Activated T-helper 17 cell treated with anti-CD3 and anti-CD28 coated beads, Interleukin-2, amount 50 U/mL, for 72 hours (primary cell): ENCODE data around the gene KIAA0513. TPM values are rescaled to one million over a fixed set of nuclear protein-coding genes. Genes with fewer than 3 reads are reported as not detected.

Experiments
- ATAC-seq: fragments of 150-1000 bp; cut with Tn5 transposase; replicated peaks from 2 replicates; pipeline ENCODE4 v1.10.0; 2021; ENCODE audit warnings: mild to moderate bottlenecking, moderate library complexity
- H3K27ac Mint-ChIP-seq: one replicate; pipeline ENCODE4 v1.8.0; 2022; ENCODE audit warnings: mixed read lengths
- H3K27me3 Mint-ChIP-seq: one replicate; pipeline ENCODE4 v1.8.0; 2022; ENCODE audit warnings: mixed read lengths
- H3K36me3 Mint-ChIP-seq: one replicate; pipeline ENCODE4 v1.8.0; 2022; ENCODE audit warnings: low read depth, mild to moderate bottlenecking, mixed read lengths
- H3K4me1 Mint-ChIP-seq: one replicate; pipeline ENCODE4 v1.8.0; 2022; ENCODE audit warnings: mixed read lengths
- H3K4me3 Mint-ChIP-seq: one replicate; pipeline ENCODE4 v1.8.0; 2022; ENCODE audit warnings: mild to moderate bottlenecking, mixed read lengths
- H3K9me3 Mint-ChIP-seq: one replicate; pipeline ENCODE4 v1.8.0; 2022; ENCODE audit warnings: mixed read lengths
- total RNA-seq, 2 donors: library from RNA; stranded (reverse); gene quantifications; one replicate each; pipeline ENCODE4 v1.2.3, GENCODE V29; 2022

KIAA0513 gene
- total RNA-seq, 2 donors from 2014 or later: 3.9 to 9.6 TPM

GRCh38 chr16:85134076-85134788, 106.6 kb downstream of the KIAA0513 start:
- Mint-ChIP-seq H3K9me3 (no peaks in the 10 kb centered on the region), H3K27ac (no peak overlapping the region), H3K27me3 (peaks cover 25% of the 10 kb centered on the region), H3K4me1 (peaks cover 6% of the 10 kb centered on the region), H3K4me3 (no peak overlapping the region), H3K36me3 (no peaks in the 10 kb centered on the region)
- no peak for ATAC-seq

GRCh38 chr16:85134789-85135142, 107.2 kb downstream of the KIAA0513 start:
- Mint-ChIP-seq H3K9me3 (no peaks in the 10 kb centered on the region), H3K4me1 (peaks cover 10% of the 10 kb centered on the region), H3K4me3 (no peak overlapping the region), H3K27ac (no peak overlapping the region), H3K27me3 (peaks cover 30% of the 10 kb centered on the region), H3K36me3 (no peaks in the 10 kb centered on the region)
- no peak for ATAC-seq

GRCh38 chr16:85136213-85136701, 108.7 kb downstream of the KIAA0513 start:
- ATAC-seq: no peak
- peaks cover 10% of the 10 kb centered on the region for H3K4me1 Mint-ChIP-seq
- no peak overlapping the region for H3K27ac Mint-ChIP-seq
- H3K4me3 Mint-ChIP-seq: no peak overlapping the region
- peaks cover 32% of the 10 kb centered on the region for H3K27me3 Mint-ChIP-seq
- H3K9me3 Mint-ChIP-seq: no peaks in the 10 kb centered on the region
- no peaks in the 10 kb centered on the region for H3K36me3 Mint-ChIP-seq

DNA sequence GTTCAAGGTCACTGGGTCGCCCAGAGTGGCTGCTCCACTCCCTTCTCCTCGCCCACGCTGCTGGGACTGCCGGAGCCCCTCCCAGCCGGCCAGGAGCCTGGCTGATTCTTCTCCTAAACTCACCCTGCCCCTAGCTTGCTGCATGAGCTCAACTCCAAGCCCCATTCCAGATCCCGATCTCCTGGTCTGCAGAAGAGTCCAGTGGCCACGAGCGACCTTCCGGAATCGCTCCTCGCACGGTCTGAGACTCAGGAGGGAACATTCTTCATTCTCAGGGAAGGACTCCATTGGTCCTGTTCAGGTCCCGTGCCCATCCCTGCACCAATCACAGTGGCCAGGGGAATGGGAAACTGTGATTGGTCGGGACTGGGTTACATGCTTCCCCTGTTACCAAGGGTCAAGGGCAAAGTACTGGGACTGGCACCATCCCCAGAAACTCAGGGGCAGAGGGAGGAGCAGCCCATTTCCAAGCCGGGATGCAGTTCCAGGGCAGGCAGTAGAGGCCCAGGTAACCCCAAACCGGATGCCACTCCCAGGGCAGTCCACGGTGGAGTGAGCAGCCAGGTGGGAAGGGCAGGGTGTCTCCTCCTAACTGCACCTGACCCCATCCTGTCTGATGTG, 109.2 kb downstream of the KIAA0513 start:
- no peak for ATAC-seq
- Mint-ChIP-seq H3K36me3 (no peaks in the 10 kb centered on the region), H3K4me3 (no peak overlapping the region), H3K9me3 (no peaks in the 10 kb centered on the region), H3K4me1 (peaks cover 10% of the 10 kb centered on the region), H3K27ac (no peak overlapping the region), H3K27me3 (peaks cover 32% of the 10 kb centered on the region)

DNA sequence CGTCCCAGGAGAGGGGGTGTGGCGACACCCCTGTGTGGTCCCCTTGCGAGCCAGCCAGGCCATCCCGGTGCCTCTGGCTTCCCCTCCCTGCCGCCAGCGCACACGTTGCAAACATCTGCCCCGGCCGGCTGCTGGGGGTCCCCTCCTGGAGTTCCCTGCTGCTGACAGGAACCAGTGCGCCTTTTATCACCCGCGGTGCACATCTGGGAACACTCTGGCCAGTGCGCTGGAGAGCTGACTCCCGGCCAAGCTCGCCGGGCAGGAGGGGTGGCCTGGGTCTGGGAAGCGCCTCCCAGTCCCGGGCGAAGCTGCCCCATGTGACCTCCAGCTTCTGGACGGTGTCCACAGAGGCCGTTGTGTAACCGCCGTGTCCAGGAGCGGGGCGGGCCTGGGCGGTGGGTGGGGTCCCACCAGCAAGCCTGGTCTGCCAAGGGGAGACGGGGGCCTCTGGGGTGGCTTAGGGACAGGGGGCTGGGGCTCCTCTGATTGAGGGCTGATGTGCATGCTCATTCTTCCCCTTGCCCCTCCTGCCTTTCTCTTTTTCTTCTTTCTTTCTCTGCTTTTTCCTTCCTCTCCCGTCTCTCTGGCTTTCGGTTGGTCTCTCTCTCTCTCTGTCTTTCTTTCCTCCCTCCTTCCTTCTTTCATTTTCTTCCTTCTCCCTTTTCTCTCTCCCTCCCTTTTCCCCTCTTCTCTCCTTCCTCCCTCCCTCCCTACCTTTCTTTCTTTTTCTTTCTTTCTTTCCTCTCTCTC, 109.9 kb downstream of the KIAA0513 start:
- H3K36me3 Mint-ChIP-seq: no peaks in the 10 kb centered on the region
- H3K27ac Mint-ChIP-seq: no peak overlapping the region
- peaks cover 32% of the 10 kb centered on the region for H3K27me3 Mint-ChIP-seq
- no peak for ATAC-seq
- H3K4me1 Mint-ChIP-seq: peaks cover 10% of the 10 kb centered on the region
- no peak overlapping the region for H3K4me3 Mint-ChIP-seq
- no peaks in the 10 kb centered on the region for H3K9me3 Mint-ChIP-seq

GRCh38 chr16:85138073-85138824, 110.7 kb downstream of the KIAA0513 start:
- H3K27me3 Mint-ChIP-seq: peaks cover 32% of the 10 kb centered on the region
- no peak overlapping the region for H3K4me3 Mint-ChIP-seq
- no peaks in the 10 kb centered on the region for H3K36me3 Mint-ChIP-seq
- no peak overlapping the region for H3K27ac Mint-ChIP-seq
- ATAC-seq: no peak
- peaks cover 10% of the 10 kb centered on the region for H3K4me1 Mint-ChIP-seq
- no peaks in the 10 kb centered on the region for H3K9me3 Mint-ChIP-seq

DNA sequence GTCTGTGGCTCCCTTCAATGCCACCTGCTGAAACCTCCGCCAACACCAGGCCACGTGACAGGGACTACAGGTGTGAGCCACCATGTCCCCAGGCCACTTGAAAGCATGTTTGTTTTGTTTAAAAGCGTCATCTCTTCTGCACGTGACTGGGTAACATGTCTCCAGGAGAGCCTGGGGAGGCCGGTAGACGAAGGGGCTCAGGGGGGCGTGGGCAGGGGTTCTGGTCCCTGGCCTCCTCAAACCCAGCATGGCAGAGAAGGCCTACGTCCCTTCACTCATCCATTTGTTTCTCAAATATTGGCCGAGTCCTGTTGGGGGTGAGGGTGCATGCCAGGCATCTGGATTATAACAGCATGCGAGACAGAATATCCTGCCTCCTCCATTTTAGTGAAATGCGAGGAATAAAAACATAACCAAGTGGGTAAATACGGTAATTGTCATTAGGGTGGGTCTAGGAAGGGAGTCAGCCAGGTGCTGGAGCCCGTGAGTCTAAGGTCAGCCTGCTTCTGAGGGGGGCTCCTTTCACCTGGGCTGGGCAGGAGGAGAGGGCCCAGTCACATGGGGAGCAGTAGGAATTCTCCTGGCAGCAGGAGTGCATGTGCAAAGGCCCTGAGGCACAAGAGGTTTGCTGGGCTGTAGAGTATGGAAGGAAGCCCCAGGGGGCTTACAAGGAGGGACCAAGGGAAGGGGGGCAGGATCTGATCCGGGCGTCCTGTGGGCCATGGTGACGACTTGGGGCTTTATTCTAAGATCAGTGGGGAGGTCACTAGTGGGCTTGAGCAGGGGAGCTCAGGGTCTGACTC, 111.4 kb downstream of the KIAA0513 start:
- H3K9me3 Mint-ChIP-seq: no peaks in the 10 kb centered on the region
- no peak overlapping the region for H3K27ac Mint-ChIP-seq
- no peak overlapping the region for H3K4me3 Mint-ChIP-seq
- H3K4me1 Mint-ChIP-seq: peaks cover 10% of the 10 kb centered on the region
- no peaks in the 10 kb centered on the region for H3K36me3 Mint-ChIP-seq
- ATAC-seq: no peak
- H3K27me3 Mint-ChIP-seq: peaks cover 32% of the 10 kb centered on the region

DNA sequence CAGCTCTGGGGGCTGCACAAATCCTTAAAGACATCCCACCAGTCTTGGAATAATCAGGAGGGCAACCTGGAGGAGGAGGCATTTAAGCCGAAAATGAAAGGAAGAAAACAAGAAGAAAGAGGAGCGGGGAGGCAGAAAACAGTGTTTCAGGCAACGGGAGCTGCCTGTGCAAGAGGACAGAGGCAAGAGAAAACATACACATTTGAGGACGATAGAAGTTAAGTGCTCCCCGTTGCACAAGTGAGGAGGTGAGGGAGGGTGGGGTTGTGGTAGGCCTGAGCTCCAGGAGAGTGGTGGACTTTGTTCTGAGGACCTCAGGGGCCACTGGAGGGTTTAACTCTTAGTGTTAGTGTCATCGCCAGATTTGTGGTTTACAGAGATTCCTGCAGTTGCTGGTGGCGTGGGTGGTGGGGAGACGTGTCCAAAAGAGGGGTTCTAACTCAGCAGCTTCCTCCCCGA, 112.3 kb downstream of the KIAA0513 start:
- Mint-ChIP-seq H3K36me3 (no peaks in the 10 kb centered on the region), H3K4me3 (no peak overlapping the region), H3K27me3 (peaks cover 32% of the 10 kb centered on the region), H3K9me3 (no peaks in the 10 kb centered on the region), H3K27ac (no peak overlapping the region), H3K4me1 (peaks cover 10% of the 10 kb centered on the region)
- no peak for ATAC-seq

- peaks cover 32% of the 10 kb centered on the region for H3K27me3 Mint-ChIP-seq
These were observed 112.9 kb downstream of the KIAA0513 start for GRCh38 chr16:85140455-85141012.

GRCh38 chr16:85141491-85142128, 114.0 kb downstream of the KIAA0513 start:
- no peak for ATAC-seq
- Mint-ChIP-seq H3K9me3 (no peaks in the 10 kb centered on the region), H3K4me1 (peaks cover 10% of the 10 kb centered on the region), H3K27me3 (peaks cover 28% of the 10 kb centered on the region), H3K36me3 (no peaks in the 10 kb centered on the region), H3K4me3 (no peak overlapping the region), H3K27ac (no peak overlapping the region)

More at GRCh38 chr16:85140455-85141012, 112.9 kb downstream of the KIAA0513 start:
- no peak for ATAC-seq
- no peak overlapping the region for H3K4me3 Mint-ChIP-seq
- H3K4me1 Mint-ChIP-seq: peaks cover 10% of the 10 kb centered on the region
- H3K27ac Mint-ChIP-seq: no peak overlapping the region
- no peaks in the 10 kb centered on the region for H3K36me3 Mint-ChIP-seq
- no peaks in the 10 kb centered on the region for H3K9me3 Mint-ChIP-seq

GRCh38 chr16:85142129-85142513, 114.5 kb downstream of the KIAA0513 start:
- Mint-ChIP-seq H3K4me1 (peaks cover 10% of the 10 kb centered on the region), H3K9me3 (no peaks in the 10 kb centered on the region), H3K4me3 (no peak overlapping the region), H3K36me3 (no peaks in the 10 kb centered on the region), H3K27ac (no peak overlapping the region), H3K27me3 (peaks cover 25% of the 10 kb centered on the region)
- no peak for ATAC-seq

DNA sequence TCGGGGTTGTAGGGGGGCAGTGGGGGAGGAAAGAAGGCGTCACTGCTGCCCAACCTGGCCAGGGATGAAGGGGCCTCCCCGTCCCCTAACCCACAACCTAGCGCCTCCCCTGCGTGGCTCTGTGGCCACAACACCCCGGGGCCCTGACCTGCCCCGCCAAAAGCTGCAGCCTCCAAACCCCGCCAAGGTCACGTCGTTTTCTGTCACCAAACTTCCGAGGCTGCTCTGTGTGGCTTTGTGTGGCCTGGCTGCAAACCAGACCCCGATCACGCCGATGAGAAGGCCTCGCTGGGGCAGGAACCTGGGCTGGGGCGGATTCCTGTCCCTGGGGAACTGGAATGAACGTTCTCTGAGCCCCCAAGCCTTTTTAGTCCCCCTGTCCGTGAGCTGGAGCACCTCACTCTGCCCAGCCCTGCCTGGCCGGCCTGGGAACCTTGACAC, 115.2 kb downstream of the KIAA0513 start:
- no peaks in the 10 kb centered on the region for H3K9me3 Mint-ChIP-seq
- peaks cover 22% of the 10 kb centered on the region for H3K27me3 Mint-ChIP-seq
- ATAC-seq: no peak

More for the DNA sequence above, 115.2 kb downstream of the KIAA0513 start:
- Mint-ChIP-seq H3K4me3 (no peak overlapping the region), H3K4me1 (peaks cover 8% of the 10 kb centered on the region), H3K27ac (no peak overlapping the region), H3K36me3 (no peaks in the 10 kb centered on the region)
